NB4 (cell line): ENCODE data around the gene UPK3B.
"Not testable (repeated sequence)": the region's sequence is repeated elsewhere in the genome, so short reads cannot be mapped to it uniquely, and the experiment has no call there.

Source experiments
- MYC ChIP-seq: IDR thresholded peaks from 2 replicates; pipeline ENCODE4 v1.6.1; 2011; ENCODE audit warnings: low read depth, low read length
- POLR2A ChIP-seq: IDR thresholded peaks from 2 replicates; pipeline ENCODE4 v1.6.1; 2011; ENCODE audit warnings: mild to moderate bottlenecking; ENCODE audit not compliant: insufficient read length; ENCODE audit errors: extremely low read depth
- TF ChIP-seq, protein P1 (sequence below): IDR thresholded peaks from one replicate; pipeline ENCODE4 v1.5.1; 2012; ENCODE audit warnings: low read depth, low read length
- TF ChIP-seq, protein P2 (sequence below): IDR thresholded peaks from 2 replicates; pipeline ENCODE4 v1.6.1; 2011; ENCODE audit warnings: low read depth, low read length

DNA sequence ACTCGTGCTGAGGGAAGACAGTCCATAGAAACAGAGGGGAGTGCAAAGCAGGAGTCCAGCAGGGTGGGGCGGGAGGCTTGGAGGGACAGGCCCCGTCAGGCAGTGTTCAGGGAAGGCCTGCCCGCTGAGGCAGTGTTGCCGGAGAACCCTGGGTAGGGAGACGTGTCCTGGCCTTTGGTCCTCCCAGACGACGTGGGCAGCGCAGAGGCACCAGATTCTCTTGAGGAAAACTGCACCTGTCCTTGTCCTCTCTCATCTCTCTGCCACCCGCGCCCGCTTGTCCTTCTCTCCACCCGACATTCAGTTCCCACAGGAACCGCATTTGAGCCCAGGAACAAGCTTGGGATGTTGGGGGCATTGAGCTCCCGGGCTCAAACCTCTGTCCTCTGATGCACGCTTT is 14.6 kb upstream of the UPK3B start:
- TF ChIP-seq POLR2A, MYC: not testable (repeated sequence)
- TF ChIP-seq, protein P1, sequence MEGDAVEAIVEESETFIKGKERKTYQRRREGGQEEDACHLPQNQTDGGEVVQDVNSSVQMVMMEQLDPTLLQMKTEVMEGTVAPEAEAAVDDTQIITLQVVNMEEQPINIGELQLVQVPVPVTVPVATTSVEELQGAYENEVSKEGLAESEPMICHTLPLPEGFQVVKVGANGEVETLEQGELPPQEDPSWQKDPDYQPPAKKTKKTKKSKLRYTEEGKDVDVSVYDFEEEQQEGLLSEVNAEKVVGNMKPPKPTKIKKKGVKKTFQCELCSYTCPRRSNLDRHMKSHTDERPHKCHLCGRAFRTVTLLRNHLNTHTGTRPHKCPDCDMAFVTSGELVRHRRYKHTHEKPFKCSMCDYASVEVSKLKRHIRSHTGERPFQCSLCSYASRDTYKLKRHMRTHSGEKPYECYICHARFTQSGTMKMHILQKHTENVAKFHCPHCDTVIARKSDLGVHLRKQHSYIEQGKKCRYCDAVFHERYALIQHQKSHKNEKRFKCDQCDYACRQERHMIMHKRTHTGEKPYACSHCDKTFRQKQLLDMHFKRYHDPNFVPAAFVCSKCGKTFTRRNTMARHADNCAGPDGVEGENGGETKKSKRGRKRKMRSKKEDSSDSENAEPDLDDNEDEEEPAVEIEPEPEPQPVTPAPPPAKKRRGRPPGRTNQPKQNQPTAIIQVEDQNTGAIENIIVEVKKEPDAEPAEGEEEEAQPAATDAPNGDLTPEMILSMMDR: not testable (repeated sequence)
- TF ChIP-seq, protein P2, sequence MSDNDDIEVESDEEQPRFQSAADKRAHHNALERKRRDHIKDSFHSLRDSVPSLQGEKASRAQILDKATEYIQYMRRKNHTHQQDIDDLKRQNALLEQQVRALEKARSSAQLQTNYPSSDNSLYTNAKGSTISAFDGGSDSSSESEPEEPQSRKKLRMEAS: not testable (repeated sequence)
